MM.1S (cell line): Measurements from ENCODE around the gene TNRC18.

ENCODE experiments used
- DNase-seq: peaks from one replicate; pipeline ENCODE4 v3.0.0-alpha.2; 2015
- H2AFZ ChIP-seq: fragments of 300-600 bp; sonication (generic); 2 replicates; pipeline ENCODE4 v1.6.0; 2016; ENCODE audit warnings: antibody characterized with exemption, low read length
- H3F3A ChIP-seq: fragments of 300-600 bp; sonication (generic); 2 replicates; pipeline ENCODE4 v1.6.1; 2016; ENCODE audit warnings: mild to moderate bottlenecking, antibody characterized with exemption, low read length, moderate library complexity, mixed read lengths; ENCODE audit not compliant: insufficient read depth
- H3K27ac ChIP-seq: fragments of 300-600 bp; sonication (generic); 2 replicates; pipeline ENCODE4 v1.5.1; 2016; ENCODE audit warnings: mild to moderate bottlenecking, low read length
- H3K27me3 ChIP-seq: fragments of 300-600 bp; sonication (generic); replicated peaks from 2 replicates; pipeline ENCODE4 v1.6.0; 2016; ENCODE audit warnings: low read length; ENCODE audit not compliant: insufficient read depth
- H3K36me3 ChIP-seq: fragments of 300-600 bp; sonication (generic); replicated peaks from 2 replicates; pipeline ENCODE4 v1.6.1; 2016; ENCODE audit warnings: mild to moderate bottlenecking, low read length, mixed read lengths; ENCODE audit not compliant: insufficient read depth
- H3K4me1 ChIP-seq: fragments of 300-600 bp; sonication (generic); 2 replicates; pipeline ENCODE4 v1.6.1; 2016; ENCODE audit warnings: low read length, mixed read lengths
- H3K4me2 ChIP-seq: fragments of 300-600 bp; sonication (generic); 2 replicates; pipeline ENCODE4 v1.6.0; 2016; ENCODE audit warnings: low read depth, low read length
- H3K4me3 ChIP-seq: fragments of 300-600 bp; sonication (generic); 2 replicates; pipeline ENCODE4 v1.5.1; 2016; ENCODE audit warnings: low read length, mixed read lengths
- H3K79me2 ChIP-seq: fragments of 300-600 bp; sonication (generic); 2 replicates; pipeline ENCODE4 v1.6.1; 2016; ENCODE audit warnings: mixed run types, low read length, mixed read lengths
- H3K9ac ChIP-seq: fragments of 300-600 bp; sonication (generic); 2 replicates; pipeline ENCODE4 v1.6.1; 2016; ENCODE audit warnings: low read length, mixed read lengths
- H3K9me2 ChIP-seq: fragments of 300-600 bp; sonication (generic); replicated peaks from 2 replicates; pipeline ENCODE4 v1.6.1; 2016; ENCODE audit warnings: mild to moderate bottlenecking, low read length, mixed read lengths; ENCODE audit not compliant: insufficient read depth
- H3K9me3 ChIP-seq: fragments of 300-600 bp; sonication (generic); replicated peaks from 2 replicates; pipeline ENCODE4 v1.6.1; 2016; ENCODE audit warnings: mild to moderate bottlenecking, low read length, mixed read lengths; ENCODE audit not compliant: insufficient read depth
- H4K20me1 ChIP-seq: fragments of 300-600 bp; sonication (generic); 2 replicates; pipeline ENCODE4 v1.6.1; 2016; ENCODE audit warnings: mild to moderate bottlenecking, low read length, moderate library complexity, mixed read lengths; ENCODE audit not compliant: insufficient read depth
- CTCF ChIP-seq: fragments of 300-600 bp; sonication (generic); IDR thresholded peaks from 2 replicates; pipeline ENCODE4 v1.5.1; 2016; ENCODE audit warnings: antibody characterized with exemption, low read length, mixed read lengths
- EZH2 ChIP-seq: fragments of 300-600 bp; sonication (generic); optimal IDR thresholded peaks from 2 replicates; pipeline ENCODE3; 2017; ENCODE audit warnings: low read depth, mild to moderate bottlenecking, antibody characterized with exemption, low read length, mixed read lengths
- EZH2phosphoT487 ChIP-seq: fragments of 300-600 bp; sonication (generic); IDR thresholded peaks from 2 replicates; pipeline ENCODE4 v1.6.1; 2018; ENCODE audit warnings: antibody characterized with exemption, low read length

Gene TNRC18

GRCh38 chr7:5352440-5353010 is 71.1 kb downstream of the TNRC18 start:
- H3K9ac ChIP-seq = no peak overlapping the region
- no peak overlapping the region for H2AFZ ChIP-seq
- H3K36me3 ChIP-seq = no peaks in the 10 kb centered on the region
- no peaks in the 10 kb centered on the region for H3K9me2 ChIP-seq
- H4K20me1 ChIP-seq = no peaks in the 10 kb centered on the region
- TF ChIP-seq CTCF (no peak), EZH2phosphoT487 (no peak), EZH2 (no peak)
- peaks cover 44% of the 10 kb centered on the region for H3K79me2 ChIP-seq
- H3K4me2 ChIP-seq = no peak overlapping the region
- H3K4me3 ChIP-seq = no peak overlapping the region
- H3K27me3 ChIP-seq = no peaks in the 10 kb centered on the region
- no peak overlapping the region for H3K27ac ChIP-seq
- H3K9me3 ChIP-seq = no peaks in the 10 kb centered on the region
- DNase-seq = no peak
- H3K4me1 ChIP-seq = no peaks in the 10 kb centered on the region
- H3F3A ChIP-seq = no peaks in the 10 kb centered on the region

GRCh38 chr7:5351507-5352265 is 71.9 kb downstream of the TNRC18 start:
- no peak for TF ChIP-seq EZH2
- no peak for TF ChIP-seq CTCF
- TF ChIP-seq EZH2phosphoT487 = no peak
- no peak for DNase-seq
- H3F3A ChIP-seq = no peaks in the 10 kb centered on the region
- peaks cover 44% of the 10 kb centered on the region for H3K79me2 ChIP-seq
- no peak overlapping the region for H3K9ac ChIP-seq
- no peaks in the 10 kb centered on the region for H3K9me3 ChIP-seq
- no peaks in the 10 kb centered on the region for H3K9me2 ChIP-seq
- H3K4me3 ChIP-seq = no peak overlapping the region
- no peaks in the 10 kb centered on the region for H3K27me3 ChIP-seq
- no peak overlapping the region for H3K27ac ChIP-seq
- no peaks in the 10 kb centered on the region for H3K4me1 ChIP-seq
- no peaks in the 10 kb centered on the region for H4K20me1 ChIP-seq
- no peaks in the 10 kb centered on the region for H3K36me3 ChIP-seq
- no peak overlapping the region for H2AFZ ChIP-seq
- H3K4me2 ChIP-seq = no peak overlapping the region

- H3K4me3 ChIP-seq = no peak overlapping the region
- H4K20me1 ChIP-seq = no peaks in the 10 kb centered on the region
- TF ChIP-seq CTCF (no peak), EZH2 (no peak), EZH2phosphoT487 (no peak)
Observed at GRCh38 chr7:5350600-5351385, 72.8 kb downstream of the TNRC18 start.

More at GRCh38 chr7:5350600-5351385, 72.8 kb downstream of the TNRC18 start:
- Histone ChIP-seq H3K9me3 (no peaks in the 10 kb centered on the region), H3K4me2 (no peak overlapping the region), H3K27ac (no peak overlapping the region), H3K79me2 (peaks cover 39% of the 10 kb centered on the region), H3K9me2 (no peaks in the 10 kb centered on the region), H3F3A (no peaks in the 10 kb centered on the region), H2AFZ (no peak overlapping the region), H3K4me1 (no peaks in the 10 kb centered on the region), H3K9ac (no peak overlapping the region), H3K27me3 (no peaks in the 10 kb centered on the region), H3K36me3 (no peaks in the 10 kb centered on the region)
- DNase-seq = no peak
